Epithelial cell of prostate (primary cell): Measurements from ENCODE around the gene SLC27A2.
"Not testable (repeated sequence)": the region's sequence is repeated elsewhere in the genome, so short reads cannot be mapped to it uniquely, and the experiment has no call there.

ENCODE experiments used
- DNase-seq: peaks from one replicate; pipeline ENCODE4 v3.0.0-alpha.2; 2011; ENCODE audit warnings: low read depth, low spot score
- H3K27ac ChIP-seq: fragments of 450-650 bp; 2 replicates; pipeline ENCODE4 v1.5.1; 2017; ENCODE audit warnings: mild to moderate bottlenecking

SLC27A2 gene

DNA sequence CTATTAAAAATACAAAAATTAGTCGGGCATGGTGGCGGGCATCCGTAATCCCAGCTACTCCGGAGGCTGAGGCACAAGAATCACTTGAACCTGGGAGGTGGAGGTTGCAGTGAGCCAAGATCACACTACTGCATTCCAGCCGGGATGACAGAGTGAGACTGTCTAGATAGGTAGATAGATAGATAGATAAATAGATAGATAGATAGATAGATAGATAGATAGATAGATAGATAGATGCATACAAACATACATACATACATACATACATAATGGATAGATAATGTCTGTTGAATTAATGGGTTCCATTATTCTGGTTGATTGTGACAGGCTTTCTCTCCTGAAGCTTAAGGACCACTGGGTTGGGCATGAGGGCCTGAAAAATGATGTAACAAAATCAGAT lies 6.8 kb downstream of the SLC27A2 start:
- not testable (repeated sequence) for H3K27ac ChIP-seq, DNase-seq

DNA sequence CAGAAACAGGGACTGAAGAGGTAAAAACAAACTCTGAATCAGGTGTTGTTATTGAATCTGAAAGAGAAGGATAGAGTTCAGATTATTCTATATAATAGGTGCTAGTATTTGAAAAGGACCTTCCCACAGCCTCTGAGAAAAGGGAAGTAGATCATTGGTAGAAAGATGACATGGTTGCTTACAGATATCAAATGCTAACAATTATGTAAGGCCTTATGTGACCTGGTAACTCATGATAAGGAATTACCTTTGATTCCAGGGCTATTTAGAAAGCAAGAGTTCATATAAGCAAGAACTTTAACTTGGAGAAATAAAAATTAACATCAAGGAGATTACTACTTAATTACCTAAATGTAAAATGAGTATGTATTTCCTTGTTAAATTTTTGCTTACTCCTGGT lies 7.6 kb downstream of the SLC27A2 start:
- DNase-seq: no peak
- no peak overlapping the region for H3K27ac ChIP-seq

DNA sequence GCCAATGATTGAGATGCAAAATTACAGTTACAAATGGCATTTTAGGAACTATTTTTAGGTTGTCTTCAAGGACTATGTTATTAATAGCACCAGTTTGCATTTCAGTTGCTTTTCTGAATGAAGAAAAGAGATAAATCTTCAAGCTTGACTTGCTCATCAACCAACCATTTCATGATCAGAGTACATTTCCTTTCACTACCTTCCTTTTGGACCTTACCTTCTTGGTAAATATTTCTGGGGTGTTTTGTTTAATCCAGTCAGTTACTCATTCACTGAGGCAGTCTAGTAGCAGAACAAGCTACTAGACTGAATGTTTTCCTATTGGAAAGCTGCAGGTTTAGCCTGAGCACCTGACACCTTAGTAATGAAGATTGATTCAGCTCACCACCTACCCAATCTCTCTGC lies 8.2 kb downstream of the SLC27A2 start:
- no peak for DNase-seq
- no peak overlapping the region for H3K27ac ChIP-seq

DNA sequence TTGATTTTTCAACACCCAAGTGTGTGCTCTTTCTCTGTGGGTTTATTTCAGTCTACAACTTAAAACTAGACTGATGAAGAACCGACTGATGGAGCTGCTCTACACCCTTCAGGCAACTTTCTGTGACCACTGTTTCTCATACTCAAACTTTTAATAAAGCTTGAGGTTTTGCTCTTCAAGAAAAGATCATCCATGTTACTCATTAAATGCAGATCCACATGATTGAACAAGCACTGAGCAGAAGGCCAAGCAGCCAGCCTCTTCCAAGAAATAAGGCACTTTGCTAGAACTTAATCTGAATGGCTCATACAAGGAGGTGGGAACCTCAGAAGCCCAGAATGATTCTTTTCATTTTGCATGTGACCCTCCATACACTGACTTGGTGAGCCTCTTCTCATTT lies 8.7 kb downstream of the SLC27A2 start:
- no peak for DNase-seq
- H3K27ac ChIP-seq: no peak overlapping the region

DNA sequence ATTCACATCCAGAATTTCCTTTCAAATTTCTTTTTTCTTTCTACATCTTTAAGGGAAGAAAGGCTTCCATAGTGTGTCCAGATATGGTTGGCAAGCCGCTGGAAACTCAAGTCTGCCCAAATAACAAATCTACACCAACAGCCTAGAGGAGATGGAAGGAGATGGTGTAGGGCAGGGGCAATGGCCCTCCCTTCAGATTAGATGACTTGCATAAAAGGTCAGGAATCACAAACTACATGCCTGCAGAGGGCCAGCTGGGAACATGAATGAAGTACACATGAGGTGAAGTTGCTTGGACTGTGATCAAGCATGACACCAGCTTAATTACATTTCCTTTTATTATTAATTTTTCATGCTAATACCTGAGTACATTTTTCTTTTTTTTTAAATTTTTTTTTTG lies 10.2 kb downstream of the SLC27A2 start:
- no peak overlapping the region for H3K27ac ChIP-seq
- no peak for DNase-seq

DNA sequence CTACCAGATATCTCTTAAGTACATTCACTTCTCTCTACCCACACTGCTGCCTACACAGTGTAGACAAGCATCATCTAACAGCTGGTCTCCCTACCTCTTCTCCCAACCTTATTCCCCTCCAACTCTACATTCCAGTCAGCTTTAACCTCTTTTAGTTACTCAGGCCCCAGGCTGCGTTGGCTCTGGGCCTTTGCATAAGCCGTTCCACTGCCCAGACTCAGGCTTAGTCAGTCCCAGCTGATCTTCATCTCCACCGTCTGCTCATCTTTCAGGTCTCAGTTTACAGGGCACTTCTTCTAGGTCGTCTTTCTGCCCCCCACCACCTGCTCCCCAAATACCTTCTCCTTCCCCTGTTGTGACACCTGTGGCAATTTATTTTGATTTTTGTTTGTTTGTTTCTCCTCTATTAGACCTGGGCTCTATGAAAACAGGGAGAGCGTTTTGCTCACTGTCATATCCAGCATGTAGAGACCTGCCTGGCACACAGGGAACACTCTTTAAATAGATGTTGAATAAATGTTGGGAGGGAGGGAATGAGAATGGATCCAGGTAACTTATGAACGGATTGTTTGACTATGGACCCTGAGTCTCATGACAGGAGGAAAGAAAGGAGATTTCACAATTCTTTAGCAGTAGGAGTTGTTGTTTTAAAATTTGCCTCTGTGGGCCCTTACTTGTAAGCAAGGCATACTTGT lies 11.1 kb downstream of the SLC27A2 start:
- H3K27ac ChIP-seq: peak overlapping the region; percentile 57
- DNase-seq: peak; percentile 34

DNA sequence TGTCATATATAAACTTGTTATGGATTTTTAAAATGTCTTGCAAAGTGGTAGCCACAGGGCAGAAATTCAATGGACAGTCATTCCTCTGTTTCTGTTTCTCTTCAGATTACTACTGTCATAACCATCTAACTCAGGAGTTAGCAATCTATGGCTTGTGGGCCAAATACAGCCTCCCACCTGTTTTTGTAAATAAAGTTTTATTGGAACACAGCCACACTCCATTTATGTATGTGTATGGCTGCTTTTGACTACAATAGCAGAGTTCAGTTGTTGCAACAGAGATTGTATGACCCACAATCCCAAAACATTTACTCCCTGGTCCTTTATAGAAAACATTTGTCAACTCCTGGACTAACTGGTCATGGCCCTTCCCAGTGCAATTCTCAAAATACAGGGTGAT lies 20.0 kb downstream of the SLC27A2 start:
- DNase-seq: no peak
- H3K27ac ChIP-seq: no peak overlapping the region

DNA sequence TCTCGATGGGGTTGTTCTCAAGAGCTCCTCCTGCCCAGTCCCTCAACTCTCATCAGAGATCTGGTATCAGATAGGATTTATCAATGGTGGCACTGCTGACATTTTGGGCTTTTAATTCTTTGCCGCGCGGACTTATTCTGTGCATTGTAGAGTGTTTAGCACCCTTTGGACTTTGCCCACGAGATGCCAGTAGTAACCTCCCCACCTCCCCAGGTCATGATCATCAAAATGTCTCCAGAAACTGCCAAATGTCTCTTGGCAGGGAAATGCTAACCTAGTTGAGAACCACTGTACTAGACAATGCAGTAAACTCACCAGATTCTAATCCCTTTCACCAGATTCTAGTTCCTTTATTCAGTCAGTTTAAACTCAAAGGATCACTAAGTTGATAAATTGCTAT lies 24.0 kb downstream of the SLC27A2 start:
- no peak overlapping the region for H3K27ac ChIP-seq
- no peak for DNase-seq

DNA sequence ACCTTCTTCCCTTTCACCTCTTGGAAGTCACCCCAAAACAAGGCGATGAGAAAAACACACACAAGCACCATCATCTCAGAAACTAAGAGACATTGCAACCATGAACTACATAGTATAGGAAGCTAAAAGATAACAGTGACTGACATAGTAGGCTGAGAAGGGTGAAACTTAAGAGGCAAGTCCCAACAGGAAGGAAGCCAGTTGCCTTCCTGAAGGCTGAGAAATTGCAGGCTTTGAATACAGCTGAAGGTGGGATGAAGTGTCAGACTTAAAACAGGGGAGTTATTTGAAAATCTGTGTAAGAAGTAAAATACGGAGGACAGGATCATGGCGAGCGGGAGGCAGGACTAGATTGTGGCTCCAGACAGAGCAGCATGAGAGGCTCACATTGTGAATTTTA lies 27.8 kb downstream of the SLC27A2 start:
- peak overlapping the region; percentile 65 for H3K27ac ChIP-seq
- no peak for DNase-seq

DNA sequence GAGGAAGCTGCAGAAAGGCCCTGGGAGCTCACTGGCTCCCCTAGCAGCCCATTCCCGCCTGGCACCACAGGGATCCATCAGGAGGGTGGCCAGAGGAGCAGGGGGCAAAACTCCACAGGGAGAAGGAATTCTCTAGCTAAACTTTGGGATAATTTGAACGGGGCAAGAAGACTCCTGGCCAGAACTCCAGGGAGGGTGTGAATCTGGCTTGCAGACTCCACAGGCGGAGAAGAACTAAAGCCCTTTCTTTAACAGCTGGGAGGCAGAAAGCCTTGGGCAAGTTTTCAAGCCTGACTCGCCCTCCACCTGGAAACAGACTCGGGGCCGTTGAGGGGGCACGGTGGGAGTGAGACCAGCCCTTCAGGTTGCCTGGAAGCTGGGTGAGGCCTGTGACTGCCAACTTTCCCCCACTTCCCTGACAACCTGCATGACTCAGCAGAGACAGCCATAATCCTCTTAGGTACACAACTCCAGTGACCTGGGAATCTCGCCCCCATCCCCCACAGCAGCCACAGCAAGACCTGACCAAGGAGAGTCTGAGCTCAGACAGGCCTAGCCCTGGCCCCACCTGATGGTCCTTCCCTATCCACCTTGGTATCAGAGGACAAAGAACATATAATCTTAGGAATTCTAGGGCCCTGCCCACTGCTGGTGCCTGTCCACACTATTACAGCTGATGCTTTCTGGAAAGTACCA lies 28.6 kb downstream of the SLC27A2 start:
- DNase-seq: no peak
- H3K27ac ChIP-seq: peak overlapping the region; percentile 65

DNA sequence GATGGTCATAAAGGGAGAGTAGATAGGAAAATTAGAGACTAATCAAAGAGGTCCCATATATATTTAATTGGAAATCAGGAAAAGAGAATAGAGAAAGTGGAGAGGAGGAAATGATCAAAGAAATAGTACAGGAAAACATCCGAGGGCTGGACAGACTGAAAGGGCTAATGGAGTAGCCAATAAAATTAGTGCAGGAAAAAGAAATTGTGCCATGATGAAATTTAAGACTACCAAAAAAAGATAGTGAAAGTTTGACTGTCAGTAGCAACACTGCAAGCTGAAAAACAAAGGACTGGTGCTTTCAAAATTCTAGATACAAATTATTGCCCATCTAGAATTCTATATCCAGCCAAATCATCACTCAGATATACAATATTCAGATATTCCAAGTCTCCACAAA lies 36.3 kb downstream of the SLC27A2 start:
- no peak for DNase-seq
- H3K27ac ChIP-seq: no peak overlapping the region

DNA sequence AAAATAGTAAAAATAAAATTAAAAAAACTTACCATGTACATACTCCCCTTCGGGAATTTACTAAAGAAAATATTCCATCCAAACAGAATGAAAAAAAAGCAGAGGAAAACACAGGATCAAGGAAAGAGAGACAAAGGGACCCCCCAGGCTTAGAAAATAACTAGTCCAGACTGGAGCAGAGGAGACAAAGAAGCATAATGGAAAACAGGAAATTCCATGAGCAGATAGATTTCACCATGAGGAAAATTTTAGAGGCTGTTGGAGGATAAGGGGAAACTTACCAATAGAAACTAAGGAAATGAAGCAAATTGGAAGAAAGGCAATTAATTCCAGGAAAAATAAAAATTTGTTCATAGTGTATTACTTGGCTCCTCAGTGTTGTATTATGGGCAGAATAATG lies 36.7 kb downstream of the SLC27A2 start:
- H3K27ac ChIP-seq: no peak overlapping the region
- no peak for DNase-seq

DNA sequence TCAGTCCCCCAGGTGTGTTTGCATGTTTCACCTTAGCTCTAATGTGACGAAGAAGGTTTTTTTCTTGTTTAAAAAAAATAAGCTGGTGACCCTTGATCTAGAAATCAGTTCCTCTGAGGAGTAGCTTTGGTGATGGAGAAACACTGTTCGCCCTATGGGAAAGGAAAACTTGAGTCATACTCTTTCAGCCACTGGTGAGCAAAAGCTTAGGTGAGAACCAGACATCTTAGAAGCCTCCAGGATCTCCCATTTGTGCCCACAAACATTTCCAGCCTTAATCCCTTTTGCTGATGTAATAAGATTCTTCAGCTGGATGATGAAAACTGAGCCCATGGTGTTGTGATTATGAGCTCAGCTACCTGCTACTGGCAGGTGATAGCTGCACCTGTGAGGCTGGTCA lies 37.8 kb downstream of the SLC27A2 start:
- peak overlapping the region; percentile 13 for H3K27ac ChIP-seq
- peak; percentile 53 for DNase-seq

DNA sequence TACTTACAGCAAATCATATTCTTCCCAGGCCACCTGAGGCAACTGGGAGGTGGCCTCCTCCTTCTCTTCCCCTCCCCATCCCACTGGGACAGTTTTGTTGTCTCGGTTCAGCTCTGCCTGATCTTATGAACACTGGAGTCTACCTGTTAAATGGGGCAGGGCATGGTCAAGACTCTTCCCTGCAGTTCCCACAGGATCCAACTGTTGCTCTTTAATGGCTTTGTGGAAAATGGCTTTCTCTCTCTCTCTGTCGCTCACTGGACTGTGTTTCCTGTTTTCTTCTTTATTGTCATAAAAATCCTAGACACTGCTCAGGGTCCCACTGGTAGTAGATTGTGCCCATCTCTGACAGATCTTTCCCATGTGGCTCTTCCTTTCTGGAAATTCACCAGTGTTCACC lies 40.2 kb downstream of the SLC27A2 start:
- DNase-seq: no peak
- no peak overlapping the region for H3K27ac ChIP-seq

DNA sequence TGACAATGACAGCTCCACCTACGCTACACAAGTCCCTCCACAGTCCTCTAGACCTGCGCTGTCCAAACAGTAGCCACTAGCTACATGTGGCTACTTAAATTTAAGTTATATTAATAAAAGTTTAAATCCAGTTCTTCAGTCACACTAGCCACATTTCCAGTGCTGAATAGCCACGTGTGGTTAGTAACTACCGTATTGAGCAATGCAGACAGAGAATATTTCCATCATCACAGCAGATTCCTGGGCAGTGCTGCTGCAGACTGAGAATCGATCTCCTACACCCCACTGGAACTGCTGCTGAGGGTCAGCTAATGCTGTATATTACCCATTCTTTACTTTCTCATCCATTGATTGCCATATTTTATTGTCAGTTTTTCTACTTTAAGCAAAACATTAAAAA lies 42.6 kb downstream of the SLC27A2 start:
- no peak overlapping the region for H3K27ac ChIP-seq
- DNase-seq: no peak

DNA sequence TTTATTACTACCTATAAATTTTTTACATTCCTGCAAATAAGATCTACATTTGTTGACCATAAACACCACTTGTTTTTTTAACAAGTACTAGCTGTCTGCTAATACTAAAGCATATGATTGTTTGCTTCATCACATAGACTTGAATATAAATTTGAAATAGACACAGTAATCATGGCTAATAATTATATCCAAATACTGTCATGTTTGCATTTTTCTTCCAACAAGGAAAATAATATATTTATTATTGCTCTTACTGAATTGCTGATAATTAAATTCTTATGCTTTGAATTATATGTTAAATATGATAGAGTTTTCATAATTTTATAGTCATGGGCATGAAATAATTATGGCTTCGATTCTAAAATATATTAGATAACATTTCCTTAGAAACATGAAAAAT lies 43.1 kb downstream of the SLC27A2 start:
- no peak overlapping the region for H3K27ac ChIP-seq
- DNase-seq: no peak

DNA sequence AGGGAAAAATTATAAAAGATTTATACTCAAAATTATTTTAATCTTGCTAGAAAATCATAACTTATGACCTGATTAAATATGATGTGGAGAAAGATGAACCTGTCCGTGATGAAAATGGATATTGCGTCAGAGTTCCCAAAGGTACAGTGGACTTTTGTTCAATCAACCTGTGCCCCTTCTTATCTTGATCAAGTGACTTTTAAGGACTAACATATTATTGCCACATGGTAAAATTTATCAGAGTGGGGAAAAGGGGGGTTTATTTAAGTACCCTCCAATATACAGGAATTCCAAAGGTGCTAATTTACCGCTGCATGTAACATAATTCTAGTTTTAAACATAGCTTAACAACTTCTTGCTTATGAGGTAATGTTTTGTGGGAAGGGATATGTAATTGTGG lies 43.9 kb downstream of the SLC27A2 start:
- H3K27ac ChIP-seq: no peak overlapping the region
- DNase-seq: no peak

DNA sequence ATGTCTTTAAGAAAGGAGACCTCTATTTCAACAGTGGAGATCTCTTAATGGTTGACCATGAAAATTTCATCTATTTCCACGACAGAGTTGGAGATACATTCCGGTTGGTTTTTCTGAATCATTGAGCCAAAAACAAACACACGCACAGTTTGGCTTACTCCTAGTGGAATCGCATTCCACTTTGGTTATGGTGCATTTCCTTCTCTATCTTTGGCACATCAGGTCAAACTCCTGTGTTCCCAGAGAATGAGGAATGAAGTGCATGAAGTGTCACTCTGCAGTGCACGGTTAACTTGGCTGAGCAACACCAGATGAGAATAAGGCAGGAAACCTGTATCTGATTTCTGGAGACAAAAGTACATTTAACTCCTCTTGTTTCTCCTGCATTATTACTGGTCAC lies 45.1 kb downstream of the SLC27A2 start:
- no peak for DNase-seq
- no peak overlapping the region for H3K27ac ChIP-seq

DNA sequence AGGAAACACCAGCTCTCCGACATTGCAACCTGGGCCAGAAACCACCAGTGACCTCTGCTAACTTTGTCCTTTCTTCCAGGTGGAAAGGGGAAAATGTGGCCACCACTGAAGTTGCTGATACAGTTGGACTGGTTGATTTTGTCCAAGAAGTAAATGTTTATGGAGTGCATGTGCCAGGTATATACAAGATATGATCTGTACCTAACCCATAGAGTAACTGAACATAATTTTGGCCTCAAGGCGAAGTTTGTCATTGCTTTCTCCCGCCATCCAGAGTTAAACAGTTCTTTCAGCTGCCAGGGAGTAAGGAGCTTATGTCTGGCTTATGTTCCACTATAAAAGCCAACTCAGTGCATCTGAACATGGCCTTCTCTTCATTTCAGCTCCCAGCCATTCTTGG lies 46.9 kb downstream of the SLC27A2 start:
- DNase-seq: no peak
- no peak overlapping the region for H3K27ac ChIP-seq

DNA sequence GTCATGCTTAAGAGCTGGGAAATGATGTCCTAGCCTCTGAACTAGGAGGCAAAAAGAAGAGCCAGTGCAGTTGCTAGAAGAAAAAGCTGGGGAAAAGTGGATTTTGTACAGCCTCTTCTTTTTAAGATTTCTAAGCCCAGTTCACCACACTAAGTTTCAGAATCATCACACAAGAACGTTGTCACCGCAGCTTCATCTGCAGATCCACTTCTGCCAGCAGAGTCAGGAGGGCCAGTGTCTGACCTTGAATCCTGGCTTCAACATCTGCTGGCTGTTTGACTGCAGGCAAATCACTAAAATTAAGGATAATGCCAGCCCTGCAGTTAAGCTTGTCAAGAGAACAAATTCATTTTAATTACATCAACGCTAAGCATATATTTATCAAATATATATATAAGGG lies 47.3 kb downstream of the SLC27A2 start:
- H3K27ac ChIP-seq: no peak overlapping the region
- DNase-seq: no peak

DNA sequence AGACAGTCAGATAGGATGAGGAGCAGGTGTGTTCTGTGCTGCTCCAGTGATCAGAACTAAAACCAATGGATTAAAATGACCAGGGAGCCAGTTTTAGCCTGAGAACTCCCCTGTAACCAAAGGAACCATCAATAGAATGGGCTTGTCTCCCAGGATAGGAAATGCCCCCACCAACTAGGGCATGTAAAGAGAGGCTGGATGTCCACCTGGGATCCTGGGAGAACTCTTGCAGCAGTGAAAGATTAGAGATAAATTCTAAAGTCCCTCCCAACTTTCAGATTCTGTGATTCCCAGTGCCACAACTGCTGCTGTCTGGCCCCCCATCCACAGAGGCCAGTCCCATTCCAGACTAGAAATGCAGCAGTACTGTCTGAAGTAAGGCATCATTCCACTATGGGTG lies 49.8 kb downstream of the SLC27A2 start:
- DNase-seq: no peak
- H3K27ac ChIP-seq: no peak overlapping the region

DNA sequence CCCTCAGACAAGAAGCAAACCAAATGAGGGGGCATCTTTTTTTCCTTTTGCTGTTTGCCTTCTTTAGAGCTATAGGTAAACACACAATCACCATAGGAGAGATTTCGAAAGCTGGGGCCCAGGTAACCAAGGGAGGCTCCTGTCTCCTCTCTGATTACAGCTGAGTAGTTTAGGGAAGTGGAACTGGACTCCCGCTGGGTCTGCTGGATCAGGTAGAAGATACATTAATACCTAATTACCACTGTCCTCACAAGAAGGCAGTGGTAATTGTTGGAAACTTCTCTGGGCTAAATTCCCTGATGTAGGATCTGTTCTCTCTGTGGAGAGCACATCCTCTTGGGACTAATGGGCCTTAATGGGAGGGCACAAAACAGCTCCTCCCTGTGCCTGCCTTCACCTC lies 50.8 kb downstream of the SLC27A2 start:
- no peak for DNase-seq
- H3K27ac ChIP-seq: no peak overlapping the region
